ENCODE measurements around the gene SVOPL. TPM values are rescaled to one million over a fixed set of nuclear protein-coding genes. Genes with fewer than 3 reads are reported as not detected.

The SVOPL gene
- total RNA-seq, 4 donors from 2014 or later = 0.19 to 1.9 (median 0.86) TPM; not detected in 1

DNA sequence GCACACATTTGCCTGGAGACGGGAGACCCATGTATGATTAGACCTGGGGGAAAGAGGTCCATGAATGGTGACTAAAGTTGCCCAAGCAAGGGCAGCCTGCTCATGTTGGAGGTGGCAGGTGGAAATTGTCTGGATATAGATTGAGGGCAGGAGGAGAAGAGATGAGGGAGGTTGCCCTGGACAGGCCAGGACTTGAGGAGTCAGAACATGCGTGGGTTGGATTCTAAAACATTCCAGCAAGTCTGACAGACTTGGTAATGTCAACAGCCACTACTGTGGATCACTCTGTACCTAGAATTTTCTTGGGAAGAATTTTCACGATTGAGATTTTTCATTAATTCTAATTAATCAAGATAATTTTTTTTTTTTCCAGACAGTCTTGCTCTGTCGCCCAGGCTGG, 19.1 kb upstream of the SVOPL start:
- Histone ChIP-seq H3K27me3 (no peaks in the 10 kb centered on the region), H3K27ac (peak overlapping the region; percentile 48), H3K4me1 (peaks cover 11% of the 10 kb centered on the region), H3K36me3 (no peaks in the 10 kb centered on the region), H3K9me3 (no peaks in the 10 kb centered on the region), H3K4me3 (no peak overlapping the region)
- DNase-seq (ENCODE audit: low spot score in 2 of 2) = no peak
- no peak for TF ChIP-seq POLR2A (IDR thresholded peaks at IDR 0.05)
- TF ChIP-seq POLR2AphosphoS5 (IDR thresholded peaks at IDR 0.05) = no peak
- TF ChIP-seq CTCF (IDR thresholded peaks at IDR 0.05) = no peak
- no peak for TF ChIP-seq EP300 (IDR thresholded peaks at IDR 0.05)
- WGBS = 62% methylated on average over 4 of the region's 4 CpGs

DNA sequence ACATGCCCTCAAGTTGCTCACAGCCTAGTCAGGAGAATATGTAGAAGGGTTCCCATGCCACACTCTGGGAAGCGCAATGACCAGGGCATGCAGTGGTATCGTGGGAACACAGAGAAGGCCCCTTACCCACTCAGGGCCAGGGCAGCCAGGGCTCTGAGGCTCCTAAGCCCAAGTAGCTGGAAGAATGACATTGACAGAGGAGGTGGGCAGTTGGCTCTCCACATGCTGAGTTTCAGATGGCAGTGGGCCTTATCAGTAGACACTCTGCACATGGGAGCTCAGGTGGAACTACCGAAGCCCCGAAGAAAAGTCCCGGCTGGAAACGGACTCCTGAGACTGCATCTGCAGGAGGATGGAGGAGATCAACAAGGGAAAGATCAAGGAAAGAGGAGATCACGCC, 15.7 kb upstream of the SVOPL start:
- Histone ChIP-seq H3K36me3 (no peaks in the 10 kb centered on the region), H3K27ac (no peak overlapping the region), H3K9me3 (no peaks in the 10 kb centered on the region), H3K27me3 (no peaks in the 10 kb centered on the region), H3K4me3 (no peak overlapping the region), H3K4me1 (peaks cover 11% of the 10 kb centered on the region)
- TF ChIP-seq EP300 (IDR thresholded peaks at IDR 0.05) (no peak), POLR2AphosphoS5 (IDR thresholded peaks at IDR 0.05) (no peak), CTCF (IDR thresholded peaks at IDR 0.05) (no peak), POLR2A (IDR thresholded peaks at IDR 0.05) (no peak)
- WGBS = 94% methylated on average over 7 of the region's 7 CpGs
- DNase-seq (ENCODE audit: low spot score in 2 of 2) = no peak

DNA sequence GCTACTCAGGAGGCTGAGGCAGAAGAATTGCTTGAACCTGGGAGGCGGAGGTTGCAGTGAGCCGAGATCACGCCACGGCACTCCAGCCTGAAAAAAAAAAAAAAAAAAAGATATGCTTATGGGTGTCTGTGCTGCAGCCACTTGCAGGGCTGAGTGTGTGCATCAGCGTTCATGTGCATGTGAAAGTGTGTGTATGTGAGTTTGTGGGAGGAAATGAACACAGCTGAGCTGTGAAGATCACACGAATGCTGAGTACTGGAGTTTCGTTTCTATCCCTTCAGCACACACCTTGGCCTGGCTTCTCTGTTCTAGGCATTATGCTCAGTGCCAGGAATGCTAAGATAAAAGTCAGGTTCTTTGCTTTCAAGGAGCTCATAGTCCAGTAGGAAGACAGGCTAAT, 12.0 kb upstream of the SVOPL start:
- H3K36me3 ChIP-seq = no peaks in the 10 kb centered on the region
- H3K4me3 ChIP-seq = no peak overlapping the region
- TF ChIP-seq EP300 (IDR thresholded peaks at IDR 0.05) = no peak
- TF ChIP-seq POLR2A (IDR thresholded peaks at IDR 0.05) = no peak
- no peak for TF ChIP-seq POLR2AphosphoS5 (IDR thresholded peaks at IDR 0.05)
- no peak for TF ChIP-seq CTCF (IDR thresholded peaks at IDR 0.05)
- 88% methylated on average over 7 of the region's 7 CpGs for WGBS
- H3K4me1 ChIP-seq = no peaks in the 10 kb centered on the region
- H3K27me3 ChIP-seq = no peaks in the 10 kb centered on the region
- H3K27ac ChIP-seq = no peak overlapping the region
- DNase-seq (ENCODE audit: low spot score in 2 of 2) = no peak
- H3K9me3 ChIP-seq = no peaks in the 10 kb centered on the region

GRCh38 chr7:138712652-138713051, 11.5 kb upstream of the SVOPL start:
- 92% methylated on average over 9 of the region's 9 CpGs for WGBS
- DNase-seq (ENCODE audit: low spot score in 2 of 2) = no peak

More at GRCh38 chr7:138712652-138713051, 11.5 kb upstream of the SVOPL start:
- Histone ChIP-seq H3K4me3 (no peak overlapping the region), H3K27me3 (no peaks in the 10 kb centered on the region), H3K36me3 (no peaks in the 10 kb centered on the region), H3K4me1 (no peaks in the 10 kb centered on the region), H3K9me3 (no peaks in the 10 kb centered on the region), H3K27ac (no peak overlapping the region)
- TF ChIP-seq POLR2AphosphoS5 (IDR thresholded peaks at IDR 0.05) (no peak), CTCF (IDR thresholded peaks at IDR 0.05) (no peak), EP300 (IDR thresholded peaks at IDR 0.05) (no peak), POLR2A (IDR thresholded peaks at IDR 0.05) (no peak)

Measured in suprapubic skin (tissue), 4 donors.